ENCODE results near the gene ACADVL.

ACADVL gene

DNA sequence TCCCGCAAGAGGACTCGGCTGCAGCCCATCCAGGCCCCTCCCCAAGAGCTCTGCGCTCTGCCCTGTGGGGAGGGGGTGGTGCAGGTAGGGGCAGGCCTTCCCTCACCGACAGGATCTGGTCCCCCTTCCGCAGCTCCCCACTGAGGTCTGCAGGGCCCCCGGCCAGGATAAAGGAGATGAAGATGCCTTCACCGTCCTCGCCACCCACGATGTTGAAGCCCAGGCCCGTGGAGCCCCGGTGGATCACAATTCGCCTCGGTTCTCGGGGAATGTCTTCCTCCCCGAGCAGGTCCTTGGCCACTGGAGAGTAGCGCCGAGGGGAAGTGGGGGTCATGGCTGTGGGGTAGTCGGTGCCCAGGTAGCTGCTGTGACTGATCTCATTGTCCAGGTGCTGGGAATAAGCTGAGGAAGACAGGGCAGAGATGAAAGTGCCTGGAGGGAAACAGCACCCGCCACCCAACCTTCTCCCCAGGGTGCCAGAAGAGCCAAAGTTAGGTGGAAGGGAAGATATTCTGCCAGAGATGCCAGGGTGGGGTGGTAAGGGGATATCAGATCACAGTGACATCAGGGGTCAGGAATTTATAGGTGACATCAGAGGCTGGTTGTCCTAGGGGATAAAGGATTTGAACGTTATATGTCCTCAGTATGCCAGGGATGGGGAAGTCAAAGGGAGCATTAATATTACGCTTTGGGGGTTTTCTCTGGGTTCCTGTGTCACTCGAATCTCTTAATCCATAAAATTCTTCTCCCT is 22.9 kb upstream of the ACADVL start:
- no peak overlapping the region for H3K27ac ChIP-seq (ENCODE audit: low read depth, low read length)
- no peak overlapping the region for H3K4me3 ChIP-seq (ENCODE audit: low read length)
- H3K4me1 ChIP-seq (ENCODE audit: control insufficient read depth, insufficient read depth, low read length), result no peaks in the 10 kb centered on the region
- peaks cover 15% of the 10 kb centered on the region for H3K36me3 ChIP-seq (ENCODE audit: control insufficient read depth, insufficient read depth, low read length)
- H3K27me3 ChIP-seq (ENCODE audit: control insufficient read depth, insufficient read depth, low read length), result no peaks in the 10 kb centered on the region
- H3K9ac ChIP-seq (ENCODE audit: low read length), result no peak overlapping the region

DNA sequence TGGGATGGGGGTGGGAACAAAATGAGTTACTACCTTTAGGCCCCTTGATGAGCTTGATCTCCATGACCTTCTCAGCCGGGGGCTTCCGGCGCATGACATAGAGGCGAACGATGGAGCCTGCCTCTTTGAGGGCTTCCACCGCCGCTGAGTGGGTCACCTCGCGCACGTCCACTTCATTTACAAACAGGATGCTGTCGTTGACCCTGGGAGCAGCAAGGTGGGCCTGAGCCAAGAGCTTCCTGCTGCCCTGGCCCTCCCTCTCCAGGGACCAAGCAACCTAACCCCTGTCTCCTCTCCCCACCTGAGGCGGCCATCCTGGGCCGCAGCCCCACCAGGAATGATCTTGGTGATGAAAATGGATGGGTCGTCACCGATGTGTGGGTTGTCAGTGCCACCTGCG is 16.3 kb upstream of the ACADVL start:
- Histone ChIP-seq H3K27me3 (ENCODE audit: control insufficient read depth, insufficient read depth, low read length) (no peaks in the 10 kb centered on the region), H3K36me3 (ENCODE audit: control insufficient read depth, insufficient read depth, low read length) (peaks cover 5% of the 10 kb centered on the region), H3K4me3 (ENCODE audit: low read length) (no peak overlapping the region), H3K4me1 (ENCODE audit: control insufficient read depth, insufficient read depth, low read length) (peaks cover 3% of the 10 kb centered on the region), H3K27ac (ENCODE audit: low read depth, low read length) (no peak overlapping the region), H3K9ac (ENCODE audit: low read length) (no peak overlapping the region)

DNA sequence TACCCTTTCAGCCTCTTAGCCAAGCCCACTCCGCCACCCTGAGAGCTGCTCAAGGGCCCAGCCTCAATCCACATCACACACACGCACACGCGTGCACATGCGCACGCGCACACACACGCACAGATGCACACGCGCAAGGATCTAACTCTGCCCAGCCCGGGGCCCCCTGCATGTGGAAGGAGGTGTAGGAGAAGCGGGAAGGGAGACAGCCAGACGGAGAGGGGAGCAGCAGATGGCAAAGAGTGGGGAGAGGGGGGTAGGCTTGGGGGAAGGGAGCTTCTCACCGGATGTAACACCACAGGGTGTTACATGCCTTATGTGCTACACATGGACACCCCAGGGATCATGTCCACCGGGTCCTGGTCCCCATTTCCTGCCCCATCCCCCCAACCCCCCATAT is 15.4 kb upstream of the ACADVL start:
- peak overlapping the region; percentile 65 for H3K27ac ChIP-seq (ENCODE audit: low read depth, low read length)

DNA sequence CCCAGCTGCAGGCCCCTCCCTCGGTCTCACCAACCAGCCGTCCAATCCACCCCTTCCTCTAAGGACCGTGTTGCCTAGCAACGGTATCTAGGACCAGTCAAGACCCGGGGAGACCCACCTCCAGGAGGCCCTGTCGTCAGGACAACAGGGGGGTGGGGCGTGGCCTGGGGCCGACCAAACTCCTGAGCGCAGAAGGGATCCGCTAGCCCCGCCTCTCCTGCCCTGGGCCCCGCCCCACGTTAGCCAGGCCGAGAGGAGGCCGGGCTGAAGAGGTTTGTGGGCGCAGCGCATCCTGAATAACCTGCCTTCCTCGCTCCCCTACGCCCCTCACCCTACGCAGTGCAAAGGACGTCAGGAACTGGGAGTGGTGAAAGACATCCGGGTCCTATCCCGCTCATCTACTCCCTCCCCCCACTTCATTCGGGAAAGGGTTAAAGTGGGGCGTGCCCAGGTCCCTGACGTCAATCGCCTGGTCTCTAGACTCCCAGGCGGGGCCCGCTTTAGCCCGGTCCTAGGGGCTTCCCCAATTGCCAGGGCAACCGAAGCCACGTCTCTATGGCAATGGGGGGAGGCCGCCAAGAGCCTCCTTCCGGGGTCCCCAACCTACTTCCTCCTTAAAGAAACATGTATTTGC is 14.8 kb upstream of the ACADVL start:
- H3K27me3 ChIP-seq (ENCODE audit: control insufficient read depth, insufficient read depth, low read length), result no peaks in the 10 kb centered on the region
- H3K4me3 ChIP-seq (ENCODE audit: low read length), result peak overlapping the region; percentile 61
- H3K4me1 ChIP-seq (ENCODE audit: control insufficient read depth, insufficient read depth, low read length), result peaks cover 3% of the 10 kb centered on the region
- no peak overlapping the region for H3K9ac ChIP-seq (ENCODE audit: low read length)
- H3K36me3 ChIP-seq (ENCODE audit: control insufficient read depth, insufficient read depth, low read length), result peaks cover 5% of the 10 kb centered on the region
- peak overlapping the region; percentile 65 for H3K27ac ChIP-seq (ENCODE audit: low read depth, low read length)

More for the DNA sequence above, 15.4 kb upstream of the ACADVL start:
- peaks cover 5% of the 10 kb centered on the region for H3K36me3 ChIP-seq (ENCODE audit: control insufficient read depth, insufficient read depth, low read length)
- H3K4me3 ChIP-seq (ENCODE audit: low read length), result peak overlapping the region; percentile 22
- no peaks in the 10 kb centered on the region for H3K27me3 ChIP-seq (ENCODE audit: control insufficient read depth, insufficient read depth, low read length)
- peaks cover 3% of the 10 kb centered on the region for H3K4me1 ChIP-seq (ENCODE audit: control insufficient read depth, insufficient read depth, low read length)
- H3K9ac ChIP-seq (ENCODE audit: low read length), result no peak overlapping the region

DNA sequence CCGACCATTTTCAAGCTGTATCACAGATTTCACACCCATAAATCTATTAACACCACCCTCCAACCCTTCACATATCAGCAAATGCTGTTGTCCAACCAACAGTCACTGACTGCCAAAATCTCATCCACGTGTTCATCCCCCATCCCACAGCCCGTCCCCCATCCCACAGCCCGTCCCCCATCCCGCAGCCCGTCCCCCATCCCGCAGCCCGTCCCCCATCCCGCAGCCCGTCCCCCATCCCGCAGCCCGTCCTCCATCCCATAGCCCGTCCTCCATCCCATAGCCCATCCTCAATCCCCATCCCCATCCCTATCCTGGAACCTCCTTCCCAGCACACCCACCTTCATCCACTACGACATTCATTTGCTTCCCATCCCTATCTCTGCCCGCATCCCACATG is 14.2 kb upstream of the ACADVL start:
- Histone ChIP-seq H3K36me3 (ENCODE audit: control insufficient read depth, insufficient read depth, low read length) (peaks cover 5% of the 10 kb centered on the region), H3K4me1 (ENCODE audit: control insufficient read depth, insufficient read depth, low read length) (peaks cover 3% of the 10 kb centered on the region), H3K27ac (ENCODE audit: low read depth, low read length) (peak overlapping the region; percentile 65), H3K9ac (ENCODE audit: low read length) (no peak overlapping the region), H3K4me3 (ENCODE audit: low read length) (peak overlapping the region; percentile 61), H3K27me3 (ENCODE audit: control insufficient read depth, insufficient read depth, low read length) (no peaks in the 10 kb centered on the region)

DNA sequence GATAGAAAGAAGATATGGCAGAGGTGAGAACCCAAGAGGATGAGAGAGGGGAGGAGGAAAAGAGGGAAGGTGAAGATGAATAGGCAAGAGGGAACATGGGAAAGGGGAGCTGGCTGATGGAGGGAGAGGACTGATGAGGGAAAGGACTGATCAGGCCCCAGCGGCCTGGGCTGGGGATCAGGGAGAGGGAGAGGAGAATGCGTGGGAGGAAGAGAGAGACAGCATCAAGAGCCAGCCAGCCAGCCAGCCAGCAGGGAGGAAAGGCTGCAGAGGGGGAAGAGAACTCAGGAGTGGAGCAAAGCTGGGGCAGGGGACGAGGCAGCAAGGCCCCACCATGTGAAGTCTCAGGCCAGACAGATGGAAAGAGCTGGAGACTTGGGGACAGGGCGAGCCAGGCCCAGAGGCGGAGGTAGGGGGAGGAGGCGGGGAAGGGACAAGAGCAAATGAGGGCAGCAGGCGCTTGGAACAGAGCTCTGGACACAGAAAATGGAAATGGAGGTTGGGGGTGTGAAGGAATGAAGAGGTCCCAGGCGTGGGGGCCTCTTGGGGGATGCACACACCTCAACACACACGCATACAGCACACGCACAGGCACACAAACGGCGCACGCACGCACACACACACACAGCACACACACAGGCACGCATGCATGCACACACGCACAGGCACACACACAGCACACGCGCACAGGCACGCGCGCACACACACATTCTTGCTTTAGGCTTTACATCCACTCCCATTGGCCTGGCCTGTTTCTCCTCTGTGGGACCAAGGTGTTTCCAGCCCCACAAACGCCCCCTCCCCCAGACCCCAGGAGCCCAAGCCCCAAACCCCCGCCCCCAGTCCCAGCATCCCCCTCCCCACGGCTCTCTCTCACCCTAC is 12.4 kb upstream of the ACADVL start:
- peaks cover 7% of the 10 kb centered on the region for H3K4me1 ChIP-seq (ENCODE audit: control insufficient read depth, insufficient read depth, low read length)
- no peaks in the 10 kb centered on the region for H3K27me3 ChIP-seq (ENCODE audit: control insufficient read depth, insufficient read depth, low read length)
- no peak overlapping the region for H3K4me3 ChIP-seq (ENCODE audit: low read length)
- H3K36me3 ChIP-seq (ENCODE audit: control insufficient read depth, insufficient read depth, low read length), result peaks cover 5% of the 10 kb centered on the region
- no peak overlapping the region for H3K9ac ChIP-seq (ENCODE audit: low read length)
- no peak overlapping the region for H3K27ac ChIP-seq (ENCODE audit: low read depth, low read length)

DNA sequence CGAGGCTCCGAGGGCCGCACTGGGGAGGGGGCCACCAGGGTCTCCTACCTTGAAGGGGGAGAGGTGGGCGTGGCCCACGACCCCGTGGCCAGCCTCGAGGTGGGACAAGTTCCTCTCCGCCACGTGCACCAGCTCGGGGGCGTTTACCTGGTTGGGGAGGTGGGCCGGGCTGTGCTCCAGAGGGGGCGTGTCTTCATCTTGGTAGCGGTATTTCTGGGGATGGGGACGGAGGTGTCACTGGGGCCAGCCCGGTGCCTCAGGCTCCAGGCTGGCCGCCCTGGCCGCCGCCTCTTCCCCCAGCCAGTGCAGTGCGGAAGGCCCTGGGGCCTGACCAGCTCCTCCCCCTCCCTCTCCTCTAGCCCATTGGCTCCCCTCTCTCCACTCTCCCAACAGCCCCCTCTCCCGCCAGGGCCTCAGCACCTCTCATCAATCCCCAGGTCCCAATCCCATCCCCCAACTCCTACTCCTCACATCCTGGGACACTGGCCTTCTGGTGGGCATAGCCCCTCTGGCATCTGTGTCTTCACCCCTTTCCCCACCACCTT is 11.6 kb upstream of the ACADVL start:
- no peak overlapping the region for H3K4me3 ChIP-seq (ENCODE audit: low read length)
- H3K27me3 ChIP-seq (ENCODE audit: control insufficient read depth, insufficient read depth, low read length), result no peaks in the 10 kb centered on the region
- H3K27ac ChIP-seq (ENCODE audit: low read depth, low read length), result no peak overlapping the region
- H3K9ac ChIP-seq (ENCODE audit: low read length), result no peak overlapping the region
- H3K4me1 ChIP-seq (ENCODE audit: control insufficient read depth, insufficient read depth, low read length), result peaks cover 7% of the 10 kb centered on the region
- no peaks in the 10 kb centered on the region for H3K36me3 ChIP-seq (ENCODE audit: control insufficient read depth, insufficient read depth, low read length)

DNA sequence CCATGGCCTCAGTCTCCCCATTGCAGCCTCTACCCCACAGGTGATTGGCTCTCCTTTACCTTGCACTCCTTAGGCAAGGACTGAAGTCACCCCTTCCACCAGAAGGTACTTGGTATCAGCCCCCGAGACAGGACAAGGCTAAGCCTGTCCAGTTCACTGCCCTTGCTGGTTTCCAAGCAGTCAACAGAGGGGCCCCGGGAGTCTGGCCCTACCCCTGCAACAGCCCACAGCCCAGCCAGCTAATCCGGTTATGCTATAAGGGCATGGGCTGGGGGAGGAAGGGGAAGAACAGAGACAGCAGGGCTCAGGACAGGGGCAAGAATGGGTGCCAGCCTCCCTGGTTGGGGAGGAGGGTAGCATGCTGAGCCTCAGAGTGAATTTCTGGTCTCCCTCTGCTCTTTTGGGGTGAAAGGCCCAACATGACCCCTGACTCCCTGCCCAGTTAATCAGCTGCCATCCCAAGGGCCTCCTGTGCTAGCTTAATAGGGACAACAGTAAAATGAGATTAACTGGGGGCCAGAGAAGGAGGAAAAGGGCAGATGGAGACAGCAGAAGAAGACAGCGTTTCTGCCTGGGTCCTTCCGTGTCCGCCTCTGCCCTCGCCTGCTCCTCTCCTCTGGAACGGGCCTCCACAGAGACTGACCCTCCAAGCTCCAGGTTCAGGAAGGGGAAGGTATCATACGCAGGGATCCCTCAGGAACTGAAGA is 10.8 kb upstream of the ACADVL start:
- Histone ChIP-seq H3K9ac (ENCODE audit: low read length) (no peak overlapping the region), H3K27ac (ENCODE audit: low read depth, low read length) (no peak overlapping the region), H3K4me1 (ENCODE audit: control insufficient read depth, insufficient read depth, low read length) (peaks cover 11% of the 10 kb centered on the region), H3K36me3 (ENCODE audit: control insufficient read depth, insufficient read depth, low read length) (no peaks in the 10 kb centered on the region), H3K4me3 (ENCODE audit: low read length) (no peak overlapping the region), H3K27me3 (ENCODE audit: control insufficient read depth, insufficient read depth, low read length) (peaks cover under 1% of the 10 kb centered on the region)

DNA sequence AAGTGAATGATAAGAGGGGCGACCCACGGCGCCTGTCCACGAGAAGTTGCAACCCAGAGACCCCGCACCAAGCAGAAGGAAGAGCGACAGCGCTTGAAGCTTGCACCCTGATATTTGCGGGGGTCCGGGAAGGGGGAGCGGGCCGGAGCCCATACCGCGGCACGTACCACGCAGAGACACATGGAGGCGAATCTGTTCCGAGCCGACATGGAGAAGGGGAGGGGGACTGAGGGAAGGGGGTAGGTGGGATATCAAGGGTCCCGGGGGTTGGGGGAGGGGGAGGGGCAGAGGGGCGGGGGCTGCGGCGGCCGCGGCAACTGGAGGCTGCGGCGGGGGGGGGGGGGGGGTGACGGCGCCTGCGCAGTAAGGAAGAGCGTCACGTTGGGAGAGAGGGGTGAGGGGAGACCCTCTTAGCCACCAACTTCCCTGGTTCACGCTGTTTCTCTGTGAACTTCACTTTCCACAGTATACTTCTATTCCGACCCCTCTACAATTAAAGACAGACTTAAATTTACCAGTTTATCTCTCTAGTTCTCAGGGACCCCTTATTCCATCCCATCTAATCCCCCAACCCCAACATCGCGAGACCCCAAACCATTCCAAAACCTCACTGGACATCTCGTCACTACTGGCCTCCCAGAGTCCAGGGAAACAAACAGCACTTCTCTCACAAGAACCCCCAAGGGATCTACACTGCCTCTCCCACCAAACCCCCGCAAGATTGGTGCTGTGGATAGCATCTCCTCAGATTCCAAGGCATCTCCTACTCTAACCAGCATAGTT is 8.1 kb upstream of the ACADVL start:
- no peaks in the 10 kb centered on the region for H3K36me3 ChIP-seq (ENCODE audit: control insufficient read depth, insufficient read depth, low read length)
- H3K27ac ChIP-seq (ENCODE audit: low read depth, low read length), result no peak overlapping the region
- no peak overlapping the region for H3K9ac ChIP-seq (ENCODE audit: low read length)
- H3K4me1 ChIP-seq (ENCODE audit: control insufficient read depth, insufficient read depth, low read length), result peaks cover 17% of the 10 kb centered on the region
- peaks cover 3% of the 10 kb centered on the region for H3K27me3 ChIP-seq (ENCODE audit: control insufficient read depth, insufficient read depth, low read length)
- no peak overlapping the region for H3K4me3 ChIP-seq (ENCODE audit: low read length)

DNA sequence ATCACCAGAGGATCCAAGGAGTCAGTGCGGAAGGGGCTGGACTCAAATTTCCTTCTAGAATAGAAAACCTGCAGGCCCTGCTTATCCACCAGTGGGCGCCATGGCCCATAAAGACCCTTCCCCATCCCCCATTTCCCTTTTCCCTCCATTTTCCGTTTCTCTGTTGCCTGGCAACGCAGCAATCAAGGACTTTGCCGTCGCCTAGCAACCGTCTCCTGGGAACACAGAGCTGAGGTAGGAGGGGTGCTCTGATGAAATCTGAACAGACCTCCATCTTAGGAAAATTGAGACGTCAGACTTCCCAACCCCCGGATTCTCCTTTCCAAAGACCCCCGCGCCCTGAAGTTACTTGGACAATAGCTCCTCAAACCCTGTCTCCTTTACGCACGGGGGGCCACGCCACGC is 5.8 kb upstream of the ACADVL start:
- Histone ChIP-seq H3K27ac (ENCODE audit: low read depth, low read length) (peak overlapping the region; percentile 87), H3K4me3 (ENCODE audit: low read length) (peak overlapping the region; percentile 67), H3K36me3 (ENCODE audit: control insufficient read depth, insufficient read depth, low read length) (no peaks in the 10 kb centered on the region), H3K9ac (ENCODE audit: low read length) (no peak overlapping the region), H3K27me3 (ENCODE audit: control insufficient read depth, insufficient read depth, low read length) (peaks cover 3% of the 10 kb centered on the region), H3K4me1 (ENCODE audit: control insufficient read depth, insufficient read depth, low read length) (peaks cover 21% of the 10 kb centered on the region)

DNA sequence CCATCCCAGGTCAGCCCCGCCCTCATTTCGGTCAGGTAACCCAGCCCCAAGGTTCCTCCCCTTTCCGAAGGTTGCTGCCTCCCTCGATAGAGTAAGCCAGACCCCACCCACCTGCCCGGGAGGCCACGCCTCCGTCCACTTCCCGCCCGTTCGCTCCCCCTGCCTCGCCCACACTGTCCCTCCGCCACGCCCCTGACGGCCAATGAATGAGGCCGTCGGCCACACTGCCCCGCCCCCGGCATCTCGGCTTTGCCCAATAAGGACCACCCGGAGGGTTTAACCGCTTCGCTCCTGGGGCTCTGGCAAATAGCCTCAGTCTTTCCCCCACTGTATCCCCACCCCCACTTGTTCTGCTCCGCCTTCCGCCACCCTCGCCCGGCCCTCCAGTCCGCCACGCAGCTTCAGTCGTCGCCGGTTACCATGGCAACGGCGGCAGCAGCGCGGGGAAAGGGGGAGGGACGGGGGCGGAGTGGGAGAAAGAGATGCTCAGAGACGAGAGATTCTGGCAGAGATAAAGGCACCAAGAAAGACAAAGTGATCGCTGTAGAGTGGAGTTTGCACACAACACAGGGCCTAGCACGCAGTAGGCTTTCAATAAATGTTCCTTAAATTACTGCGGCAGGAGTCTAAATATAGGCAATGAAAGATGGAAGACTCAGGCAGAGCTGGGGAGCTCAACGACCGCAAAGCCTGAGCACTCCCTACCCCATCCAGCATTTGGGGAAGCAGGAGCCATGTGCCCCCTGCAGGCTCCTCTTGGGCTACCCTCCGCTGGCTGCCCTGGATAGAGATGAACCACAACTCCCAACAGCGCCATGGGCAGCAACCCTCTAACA is 5.2 kb upstream of the ACADVL start:
- H3K9ac ChIP-seq (ENCODE audit: low read length), result no peak overlapping the region
- peaks cover 24% of the 10 kb centered on the region for H3K4me1 ChIP-seq (ENCODE audit: control insufficient read depth, insufficient read depth, low read length)

More for the DNA sequence above, 5.2 kb upstream of the ACADVL start:
- Histone ChIP-seq H3K27ac (ENCODE audit: low read depth, low read length) (peak overlapping the region; percentile 87), H3K27me3 (ENCODE audit: control insufficient read depth, insufficient read depth, low read length) (peaks cover 3% of the 10 kb centered on the region), H3K36me3 (ENCODE audit: control insufficient read depth, insufficient read depth, low read length) (no peaks in the 10 kb centered on the region), H3K4me3 (ENCODE audit: low read length) (peak overlapping the region; percentile 67)

All from rectal smooth muscle tissue (tissue), 1 donor.